GM06990 (cell line): ENCODE measurements around the gene NUBP1.

ENCODE experiments used
- DNase-seq: peaks from one replicate; pipeline ENCODE4 v3.0.0-alpha.2; 2011; ENCODE audit not compliant: insufficient read length; ENCODE audit errors: extremely low read depth
- H3K27me3 ChIP-seq: replicated peaks from 2 replicates; pipeline ENCODE4 v1.6.0; 2011; ENCODE audit warnings: low read length; ENCODE audit not compliant: control insufficient read depth, insufficient read depth
- H3K36me3 ChIP-seq: 2 replicates; pipeline ENCODE4 v1.5.1; 2011; ENCODE audit warnings: low read length; ENCODE audit not compliant: control insufficient read depth, insufficient read depth
- H3K4me3 ChIP-seq: replicated peaks from 2 replicates; pipeline ENCODE4 v1.5.1; 2011; ENCODE audit warnings: low read depth, mild to moderate bottlenecking, control low read depth, low read length
- TF ChIP-seq, protein P1 (sequence below): IDR thresholded peaks from 2 replicates; pipeline ENCODE4 v1.5.1; 2011; ENCODE audit warnings: low read length, control low read depth, mild to moderate bottlenecking, inconsistent platforms; ENCODE audit not compliant: insufficient read depth, poor library complexity, severe bottlenecking

The NUBP1 gene

DNA sequence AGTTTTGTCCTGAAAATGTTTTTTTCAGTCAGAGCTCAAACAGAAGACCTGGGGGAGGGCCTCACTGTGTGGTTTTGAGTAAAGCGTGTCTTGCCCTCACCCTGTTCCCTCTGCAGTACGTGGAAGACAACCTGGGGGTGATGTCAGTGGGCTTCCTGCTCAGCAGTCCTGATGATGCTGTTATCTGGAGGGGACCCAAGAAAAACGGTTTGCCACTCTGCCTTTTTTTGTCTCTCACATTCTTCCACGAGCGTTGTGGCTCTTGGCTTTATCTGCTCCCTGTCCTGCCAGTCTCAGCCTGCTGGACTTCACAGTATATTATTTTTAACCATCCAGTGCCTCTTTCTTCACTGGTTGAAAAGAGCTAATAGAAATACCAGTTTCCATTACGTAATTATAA is 12.9 kb downstream of the NUBP1 start:
- TF ChIP-seq, protein P1, sequence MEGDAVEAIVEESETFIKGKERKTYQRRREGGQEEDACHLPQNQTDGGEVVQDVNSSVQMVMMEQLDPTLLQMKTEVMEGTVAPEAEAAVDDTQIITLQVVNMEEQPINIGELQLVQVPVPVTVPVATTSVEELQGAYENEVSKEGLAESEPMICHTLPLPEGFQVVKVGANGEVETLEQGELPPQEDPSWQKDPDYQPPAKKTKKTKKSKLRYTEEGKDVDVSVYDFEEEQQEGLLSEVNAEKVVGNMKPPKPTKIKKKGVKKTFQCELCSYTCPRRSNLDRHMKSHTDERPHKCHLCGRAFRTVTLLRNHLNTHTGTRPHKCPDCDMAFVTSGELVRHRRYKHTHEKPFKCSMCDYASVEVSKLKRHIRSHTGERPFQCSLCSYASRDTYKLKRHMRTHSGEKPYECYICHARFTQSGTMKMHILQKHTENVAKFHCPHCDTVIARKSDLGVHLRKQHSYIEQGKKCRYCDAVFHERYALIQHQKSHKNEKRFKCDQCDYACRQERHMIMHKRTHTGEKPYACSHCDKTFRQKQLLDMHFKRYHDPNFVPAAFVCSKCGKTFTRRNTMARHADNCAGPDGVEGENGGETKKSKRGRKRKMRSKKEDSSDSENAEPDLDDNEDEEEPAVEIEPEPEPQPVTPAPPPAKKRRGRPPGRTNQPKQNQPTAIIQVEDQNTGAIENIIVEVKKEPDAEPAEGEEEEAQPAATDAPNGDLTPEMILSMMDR, result no peak
- Histone ChIP-seq H3K27me3 (no peaks in the 10 kb centered on the region), H3K36me3 (peaks cover 21% of the 10 kb centered on the region), H3K4me3 (no peak overlapping the region)
- DNase-seq, result no peak

DNA sequence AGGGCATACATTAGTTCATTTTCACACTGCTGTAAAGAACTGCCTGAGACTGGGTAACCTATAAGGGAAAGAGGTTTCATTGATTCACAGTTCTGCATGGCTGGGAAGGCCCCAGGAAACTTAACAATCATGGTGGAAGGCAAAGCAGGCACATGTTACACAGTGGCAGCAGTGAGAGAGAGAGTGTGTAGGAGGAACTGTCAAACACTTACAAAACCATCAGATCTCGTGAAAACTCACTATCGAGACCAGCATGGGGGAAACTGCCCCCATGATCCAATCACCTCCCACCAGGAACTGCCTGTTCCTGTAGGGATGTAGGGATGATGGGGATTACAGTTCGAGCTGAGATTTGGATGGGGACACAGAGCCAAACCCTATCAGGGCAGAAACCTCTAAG is 17.2 kb downstream of the NUBP1 start:
- H3K36me3 ChIP-seq, result peaks cover 45% of the 10 kb centered on the region

DNA sequence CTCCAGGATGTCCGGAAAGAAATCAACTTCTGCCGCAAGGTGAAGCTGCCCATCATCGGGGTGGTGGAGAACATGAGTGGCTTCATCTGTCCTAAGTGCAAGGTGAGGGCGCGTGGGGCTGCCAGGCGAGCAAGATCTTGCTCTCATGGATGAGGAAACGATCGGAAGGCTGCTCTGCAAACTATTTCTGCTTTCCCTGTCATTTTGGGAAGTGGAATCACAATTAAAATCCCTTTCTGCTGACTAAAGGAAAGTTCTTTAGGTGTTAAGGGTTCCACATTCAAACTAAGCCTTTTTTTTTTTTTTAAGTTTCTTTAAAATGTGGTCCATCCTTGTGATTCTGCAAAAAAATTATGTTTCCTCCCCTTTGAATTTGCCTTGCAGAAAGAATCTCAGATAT is 17.7 kb downstream of the NUBP1 start:
- H3K27me3 ChIP-seq, result no peaks in the 10 kb centered on the region
- TF ChIP-seq, protein P1, result no peak
- H3K4me3 ChIP-seq, result no peak overlapping the region
- peaks cover 46% of the 10 kb centered on the region for H3K36me3 ChIP-seq
- no peak for DNase-seq

More for the DNA sequence above, 17.2 kb downstream of the NUBP1 start:
- TF ChIP-seq, protein P1, result no peak
- Histone ChIP-seq H3K27me3 (no peaks in the 10 kb centered on the region), H3K4me3 (no peak overlapping the region)
- no peak for DNase-seq

DNA sequence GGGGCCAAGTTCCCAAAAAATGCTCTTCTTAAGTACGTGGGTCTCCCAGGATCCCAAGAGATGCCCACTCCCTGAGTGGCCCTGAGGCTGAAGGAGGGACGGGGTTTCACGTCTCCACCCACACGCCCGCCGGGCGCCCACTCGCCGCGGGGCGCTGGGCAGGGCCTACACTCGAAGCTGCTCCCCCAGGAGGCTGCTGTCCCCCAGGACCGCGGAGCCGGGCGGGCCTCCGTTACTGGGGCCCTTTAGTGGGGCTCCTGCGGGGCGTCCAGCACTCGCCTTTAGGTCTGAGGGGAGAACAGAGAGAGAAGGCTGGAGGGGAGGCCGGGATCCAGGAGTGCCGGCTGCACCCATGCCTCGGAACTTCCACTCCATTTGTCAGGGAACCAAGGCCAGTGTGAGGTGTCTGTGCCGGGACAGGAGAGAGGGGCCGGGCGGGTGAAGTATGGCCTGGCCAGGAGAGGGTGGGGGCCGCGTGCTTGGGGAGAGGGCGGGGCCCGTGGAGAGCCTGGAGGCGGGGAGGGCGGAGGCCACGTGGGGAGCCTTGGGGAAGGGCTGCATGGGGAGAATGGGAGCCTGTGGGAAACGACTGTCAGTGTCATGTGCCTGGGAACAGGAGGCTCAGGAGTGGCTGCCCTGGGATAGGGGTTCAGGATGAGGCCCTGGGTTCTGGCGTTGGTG is 18.8 kb downstream of the NUBP1 start:
- H3K36me3 ChIP-seq, result peaks cover 42% of the 10 kb centered on the region
- TF ChIP-seq, protein P1, result no peak
- H3K27me3 ChIP-seq, result no peaks in the 10 kb centered on the region
- DNase-seq, result no peak
- no peak overlapping the region for H3K4me3 ChIP-seq

DNA sequence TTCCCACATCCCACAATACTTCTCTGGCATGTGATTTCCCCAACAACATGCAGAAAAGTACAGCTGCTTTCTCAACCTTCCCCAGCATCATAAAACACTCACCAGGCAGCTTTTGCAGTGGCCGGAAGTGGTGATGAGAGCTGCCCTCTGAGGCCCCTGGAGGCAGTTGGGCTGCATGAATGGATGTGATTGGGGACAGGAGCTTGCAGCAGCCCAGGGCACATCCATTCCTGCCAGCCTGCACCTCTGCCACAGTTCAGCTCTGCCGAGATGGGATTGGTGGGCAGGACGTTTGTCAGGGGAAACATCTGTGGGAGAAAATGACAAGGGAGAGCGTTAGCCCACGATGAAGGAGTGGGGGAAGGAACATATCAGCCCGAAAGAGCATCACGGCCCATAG is 19.8 kb downstream of the NUBP1 start:
- TF ChIP-seq, protein P1, result no peak
- peaks cover 34% of the 10 kb centered on the region for H3K36me3 ChIP-seq
- DNase-seq, result no peak

DNA sequence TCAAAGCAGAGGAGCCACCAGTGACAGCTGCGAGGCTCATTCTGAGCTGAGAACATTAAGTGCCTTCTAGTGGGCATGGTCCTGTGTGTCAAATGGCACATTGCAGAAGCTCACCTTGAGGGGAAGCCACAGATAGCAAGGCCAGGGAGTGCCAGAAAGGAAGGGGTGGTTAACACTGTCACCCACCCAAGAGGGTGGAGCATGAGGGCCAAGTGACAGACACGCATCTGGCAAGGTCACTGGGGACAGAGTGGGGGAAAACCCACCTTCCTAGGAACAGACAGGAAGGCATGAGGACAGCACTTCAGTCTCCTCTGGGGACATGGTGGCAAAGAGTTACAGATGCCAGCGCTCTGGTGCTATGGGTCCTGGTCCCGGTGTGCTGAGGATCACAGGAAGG is 22.1 kb downstream of the NUBP1 start:
- TF ChIP-seq, protein P1, result no peak
- Histone ChIP-seq H3K36me3 (peaks cover 29% of the 10 kb centered on the region), H3K4me3 (no peak overlapping the region), H3K27me3 (no peaks in the 10 kb centered on the region)
- DNase-seq, result no peak

More for the DNA sequence above, 19.8 kb downstream of the NUBP1 start:
- Histone ChIP-seq H3K4me3 (no peak overlapping the region), H3K27me3 (no peaks in the 10 kb centered on the region)
